Endothelial cell of umbilical vein (primary cell): Measurements from ENCODE around the gene TEX53. TPM values are rescaled to one million over a fixed set of nuclear protein-coding genes. Genes with fewer than 3 reads are reported as not detected.

Source experiments
- BruUV-seq: library from RNA; stranded (reverse); fragments of 400-500 nt; replicated peaks from 2 replicates; lab custom pipeline; 2021; lab: Mats Ljungman, UMichigan
- CTCF ChIA-PET: fragments of 300-600, 350-600 bp; sonication (Branson Sonifier 250); formaldehyde crosslinking; loops from one replicate; lab custom pipeline; 2021; ENCODE audit warnings: antibody characterized with exemption, inconsistent platforms; lab: Charles Lee
- POLR2A ChIA-PET: fragments of 300-600, 350-600 bp; sonication (Branson Sonifier 250); formaldehyde crosslinking; loops from one replicate; lab custom pipeline; 2021; ENCODE audit warnings: antibody characterized with exemption, inconsistent platforms; lab: Charles Lee
- DNase-seq: peaks from one replicate; pipeline ENCODE4 v3.0.0-alpha.2; 2011; ENCODE audit warnings: low read depth, low spot score
- FAIRE-seq: peaks from 2 replicates; lab custom pipeline; 2011; peaks lifted over from hg19 to GRCh38; lab: Jason Lieb, UNC
- H2AFZ ChIP-seq: 2 replicates; pipeline ENCODE4 v1.6.0; 2012; ENCODE audit warnings: low read depth, low read length, control low read depth, inconsistent platforms
- H3K27ac ChIP-seq: 2 replicates; pipeline ENCODE4 v1.5.1; 2011; ENCODE audit warnings: low read depth, mild to moderate bottlenecking, control low read depth, low read length, moderate library complexity; ENCODE audit not compliant: insufficient read depth
- H3K27me3 ChIP-seq, 2 experiments: 2 replicates each; pipeline versions ENCODE4 v1.6.0 to v1.6.1; 2011; ENCODE audit warnings: low read length in 2 of 2, mixed read lengths in 1 of 2; ENCODE audit not compliant: control insufficient read depth in 2 of 2, insufficient read depth in 2 of 2
- H3K36me3 ChIP-seq, 2 experiments: 2 replicates in 1 of 2; 3 replicates in 1 of 2; pipeline ENCODE4 v1.5.1; 2011; ENCODE audit warnings: low read length in 2 of 2, mild to moderate bottlenecking in 1 of 2, moderate library complexity in 1 of 2; ENCODE audit not compliant: control insufficient read depth in 2 of 2, insufficient read depth in 2 of 2; ENCODE audit errors: extremely low read depth in 1 of 2
- H3K4me1 ChIP-seq: 3 replicates; pipeline ENCODE4 v1.5.1; 2011; ENCODE audit warnings: mild to moderate bottlenecking, low read length; ENCODE audit not compliant: control insufficient read depth, insufficient read depth; ENCODE audit errors: extremely low read depth
- H3K4me2 ChIP-seq: 2 replicates; pipeline ENCODE4 v1.6.1; 2011; ENCODE audit warnings: low read length, control low read depth, mixed read lengths; ENCODE audit not compliant: insufficient read depth
- H3K4me3 ChIP-seq, 3 experiments: fragments of 200-600 bp in 1 of 3; sonication (generic), shearing (Covaris generic) in 1 of 3; replicated peaks in 1 of 3; 2 replicates each; pipeline ENCODE4 v1.5.1; 2011 to 2016; ENCODE audit warnings: control low read depth in 3 of 3, low read length in 3 of 3, mild to moderate bottlenecking in 2 of 3, inconsistent platforms in 1 of 3, low read depth in 1 of 3, moderate library complexity in 1 of 3; ENCODE audit not compliant: insufficient read depth in 1 of 3
- H3K79me2 ChIP-seq: 2 replicates; pipeline ENCODE4 v1.6.0; 2012; ENCODE audit warnings: low read length, inconsistent platforms; ENCODE audit not compliant: control insufficient read depth, insufficient read depth
- H3K9ac ChIP-seq: replicated peaks from 2 replicates; pipeline ENCODE3; 2011; ENCODE audit warnings: low read length, control low read depth; ENCODE audit not compliant: insufficient read depth; ENCODE audit errors: extremely low read depth
- H3K9me1 ChIP-seq: replicated peaks from 3 replicates; pipeline ENCODE4 v1.6.0; 2011; ENCODE audit warnings: mild to moderate bottlenecking, low read length; ENCODE audit not compliant: control insufficient read depth, insufficient read depth; ENCODE audit errors: extremely low read depth
- H3K9me3 ChIP-seq: replicated peaks from 2 replicates; pipeline ENCODE4 v1.5.1; 2012; ENCODE audit warnings: low read length, inconsistent platforms; ENCODE audit not compliant: control insufficient read depth, insufficient read depth
- H4K20me1 ChIP-seq: replicated peaks from 2 replicates; pipeline ENCODE3; 2011; ENCODE audit warnings: mild to moderate bottlenecking, low read length; ENCODE audit not compliant: control insufficient read depth, insufficient read depth; ENCODE audit errors: extremely low read depth
- EZH2 ChIP-seq: IDR thresholded peaks from 2 replicates; pipeline ENCODE4 v1.6.1; 2012; ENCODE audit warnings: borderline replicate concordance, low read depth, mild to moderate bottlenecking, moderate library complexity, low read length, inconsistent platforms; ENCODE audit not compliant: severe bottlenecking
- FOS ChIP-seq: IDR thresholded peaks from 2 replicates; pipeline ENCODE4 v1.6.1; 2011; ENCODE audit warnings: mild to moderate bottlenecking, low read length, moderate library complexity, borderline replicate concordance; ENCODE audit not compliant: insufficient read depth
- GATA2 ChIP-seq: IDR thresholded peaks from 2 replicates; pipeline ENCODE4 v1.7.0; 2011; ENCODE audit warnings: low read depth, mild to moderate bottlenecking, moderate library complexity, mixed read lengths, low read length; ENCODE audit not compliant: insufficient read length, insufficient read depth
- JUN ChIP-seq: IDR thresholded peaks from 2 replicates; pipeline ENCODE4 v1.6.1; 2011; ENCODE audit warnings: borderline replicate concordance, low read depth; ENCODE audit not compliant: insufficient read length, insufficient read depth
- MYC ChIP-seq: IDR thresholded peaks from one replicate; pipeline ENCODE4 v1.6.1; 2011; ENCODE audit warnings: mild to moderate bottlenecking, low read depth, low read length
- POLR2A ChIP-seq: IDR thresholded peaks from 2 replicates; pipeline ENCODE4 v1.6.1; 2012; ENCODE audit warnings: low read depth, mild to moderate bottlenecking, control low read depth, low read length
- POLR2AphosphoS5 ChIP-seq: IDR thresholded peaks from 2 replicates; pipeline ENCODE4 v1.6.1; 2012; ENCODE audit warnings: low read depth, mild to moderate bottlenecking, control low read depth, low read length, moderate library complexity; ENCODE audit not compliant: insufficient read depth
- dilution Hi-C: fragments of 300-500 bp; cut with MboI; formaldehyde crosslinking; loops from one replicate; pipeline ENCODE4 v1.15.0; 2019; ENCODE audit warnings: low sequenced_read_pairs; ENCODE audit not compliant: extremely low pct_ligation_motif_present
- intact Hi-C: fragments of 100-400 bp; cut with micrococcal nuclease; formaldehyde crosslinking; loops from one replicate; pipeline ENCODE4 v1.10.0; 2022
- polyA plus RNA-seq, 4 experiments: library from polyadenylated mRNA; depleted of rRNA in 3 of 4; stranded (reverse) in 3 of 4; unstranded in 1 of 4; fragments of >200 nt; gene quantifications; 2 replicates each; pipeline versions ENCODE4 v1.2.1 to v1.2.3, GENCODE V29; 2011 to 2012; ENCODE audit warnings: missing spikeins in 1 of 4
- total RNA-seq: library from RNA; stranded (reverse); gene quantifications from 2 replicates; pipeline ENCODE4 v1.2.3, GENCODE V29; 2021
- TF ChIP-seq, protein P1 (sequence below), 2 donors: IDR thresholded peaks; 1 replicate in 1 of 2; 2 replicates in 1 of 2; pipeline ENCODE4 v1.5.1; 2011; ENCODE audit warnings: low read length in 2 of 2, mild to moderate bottlenecking in 2 of 2, moderate library complexity in 2 of 2, control low read depth in 1 of 2, inconsistent platforms in 1 of 2, low read depth in 1 of 2; ENCODE audit not compliant: insufficient read depth in 1 of 2; ENCODE audit errors: extremely low read depth in 1 of 2
- TF ChIP-seq, protein P2 (sequence below): IDR thresholded peaks from 2 replicates; pipeline ENCODE4 v1.6.1; 2011; ENCODE audit not compliant: insufficient read depth, insufficient read length

The TEX53 gene
- total and polyA plus RNA-seq, 2 donors (not counting 3 experiments of a cell fraction or from before 2014, with no cell fraction given): not detected

DNA sequence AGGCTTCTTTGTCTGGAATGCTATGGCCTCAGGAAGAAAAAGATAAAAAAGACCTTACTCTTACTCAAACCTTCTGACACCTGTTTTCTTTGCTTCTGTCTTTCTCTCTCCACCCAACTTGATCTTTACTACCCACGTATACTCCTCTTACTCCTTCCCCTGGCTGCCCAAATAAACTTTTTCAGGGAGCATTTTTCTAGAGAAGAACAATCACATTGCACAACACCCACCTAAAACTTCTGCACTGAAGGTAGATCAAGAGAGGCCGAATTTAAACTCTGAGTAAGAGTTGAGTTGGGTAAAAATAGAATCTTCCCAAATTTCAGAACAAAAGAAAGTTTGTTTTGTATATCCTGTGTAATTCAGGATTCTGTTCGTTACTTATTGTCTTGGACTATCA lies 20.5 kb upstream of the TEX53 start:
- Histone ChIP-seq H3K9me1 (no peaks in the 10 kb centered on the region), H3K4me1 (peaks cover 23% of the 10 kb centered on the region), H3K27ac (peak overlapping the region; percentile 74), H3K36me3 (no peaks in the 10 kb centered on the region), H3K79me2 (no peaks in the 10 kb centered on the region), H3K9me3 (no peaks in the 10 kb centered on the region), H3K9ac (peak overlapping the region; percentile 48), H2AFZ (no peak overlapping the region), H3K4me3 (no peak overlapping the region), H3K4me2 (no peak overlapping the region), H4K20me1 (no peaks in the 10 kb centered on the region), H3K27me3 (no peaks in the 10 kb centered on the region)
- BruUV-seq: no TSS peak
- intact Hi-C loops: no loop called here
- FAIRE-seq (no peak), DNase-seq (no peak)
- no peak for TF ChIP-seq GATA2
- no peak for TF ChIP-seq POLR2AphosphoS5
- no peak for TF ChIP-seq POLR2A
- ChIA-PET POLR2A (no interaction called here), CTCF (interaction anchor here (0.6 to 15.3 kb wide), 12 partner anchors 8 to 336 kb away, joined by 3 to 270 read pairs (median 5); no protein-coding TSS in a partner anchor)
- dilution Hi-C loops: no loop called here

DNA sequence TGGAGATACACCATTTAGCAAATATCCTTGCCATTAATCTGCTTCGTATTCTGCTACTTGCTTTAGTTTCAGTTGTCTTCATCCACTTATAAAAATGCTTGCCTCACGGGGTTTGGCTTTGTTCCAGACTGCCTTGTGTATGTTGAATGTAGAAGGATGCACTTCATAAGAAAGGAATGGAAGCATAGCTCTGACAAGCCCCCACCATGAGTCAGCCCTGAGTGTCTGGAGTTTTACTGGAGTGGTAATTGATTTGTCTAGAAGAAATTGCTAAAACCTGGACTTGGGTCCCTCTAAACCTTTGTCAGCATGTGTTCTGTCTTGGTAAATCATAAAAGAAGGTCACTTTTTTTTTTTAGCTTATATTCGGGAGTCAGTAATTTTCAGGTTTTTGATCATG lies 19.8 kb upstream of the TEX53 start:
- no TSS peak for BruUV-seq
- no peaks in the 10 kb centered on the region for H3K9me1 ChIP-seq
- intact Hi-C loops (loop anchor here (1.0 kb wide), 3 partner anchors 15 to 218 kb away; no protein-coding TSS in a partner anchor), dilution Hi-C loops (no loop called here)
- H3K4me1 ChIP-seq: peaks cover 23% of the 10 kb centered on the region
- no peaks in the 10 kb centered on the region for H3K79me2 ChIP-seq
- DNase-seq (peak; percentile 97), FAIRE-seq (peak; percentile 93)
- H3K27me3 ChIP-seq: no peaks in the 10 kb centered on the region
- H3K9ac ChIP-seq: peak overlapping the region; percentile 70
- peak overlapping the region; percentile 74 for H3K27ac ChIP-seq
- no peaks in the 10 kb centered on the region for H3K36me3 ChIP-seq
- peak overlapping the region; percentile 1 for H2AFZ ChIP-seq
- peak overlapping the region; percentile 78 for H3K4me2 ChIP-seq
- H3K9me3 ChIP-seq: no peaks in the 10 kb centered on the region
- H4K20me1 ChIP-seq: no peaks in the 10 kb centered on the region
- POLR2A ChIA-PET: no interaction called here
- H3K4me3 ChIP-seq: peak overlapping the region in 1 of 3 experiments; percentile 5
- CTCF ChIA-PET: interaction anchor here (0.7 to 15.3 kb wide), 13 partner anchors 9 to 336 kb away, joined by 3 to 270 read pairs (median 5); no protein-coding TSS in a partner anchor
- TF ChIP-seq, protein P1, sequence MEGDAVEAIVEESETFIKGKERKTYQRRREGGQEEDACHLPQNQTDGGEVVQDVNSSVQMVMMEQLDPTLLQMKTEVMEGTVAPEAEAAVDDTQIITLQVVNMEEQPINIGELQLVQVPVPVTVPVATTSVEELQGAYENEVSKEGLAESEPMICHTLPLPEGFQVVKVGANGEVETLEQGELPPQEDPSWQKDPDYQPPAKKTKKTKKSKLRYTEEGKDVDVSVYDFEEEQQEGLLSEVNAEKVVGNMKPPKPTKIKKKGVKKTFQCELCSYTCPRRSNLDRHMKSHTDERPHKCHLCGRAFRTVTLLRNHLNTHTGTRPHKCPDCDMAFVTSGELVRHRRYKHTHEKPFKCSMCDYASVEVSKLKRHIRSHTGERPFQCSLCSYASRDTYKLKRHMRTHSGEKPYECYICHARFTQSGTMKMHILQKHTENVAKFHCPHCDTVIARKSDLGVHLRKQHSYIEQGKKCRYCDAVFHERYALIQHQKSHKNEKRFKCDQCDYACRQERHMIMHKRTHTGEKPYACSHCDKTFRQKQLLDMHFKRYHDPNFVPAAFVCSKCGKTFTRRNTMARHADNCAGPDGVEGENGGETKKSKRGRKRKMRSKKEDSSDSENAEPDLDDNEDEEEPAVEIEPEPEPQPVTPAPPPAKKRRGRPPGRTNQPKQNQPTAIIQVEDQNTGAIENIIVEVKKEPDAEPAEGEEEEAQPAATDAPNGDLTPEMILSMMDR (IDR thresholded peaks at IDR 0.05; ENCODE audit: extremely low read depth in 1 of 2, insufficient read depth in 1 of 2, low read depth in 1 of 2, low read length in 2 of 2): no peak
- TF ChIP-seq POLR2A: no peak
- TF ChIP-seq, protein P2, sequence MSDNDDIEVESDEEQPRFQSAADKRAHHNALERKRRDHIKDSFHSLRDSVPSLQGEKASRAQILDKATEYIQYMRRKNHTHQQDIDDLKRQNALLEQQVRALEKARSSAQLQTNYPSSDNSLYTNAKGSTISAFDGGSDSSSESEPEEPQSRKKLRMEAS: peak; percentile 5
- no peak for TF ChIP-seq MYC
- peak; percentile 96 for TF ChIP-seq FOS
- TF ChIP-seq EZH2: no peak
- peak; percentile 53 for TF ChIP-seq POLR2AphosphoS5
- no peak for TF ChIP-seq GATA2
- peak; percentile 71 for TF ChIP-seq JUN
